Measurements from ENCODE around the gene ISM2. TPM values are rescaled to one million over a fixed set of nuclear protein-coding genes. Genes with fewer than 3 reads are reported as not detected.
A peak's percentile ranks its signal among the peaks of the same experiment; 100 is the strongest.

ISM2 gene
- total and polyA plus RNA-seq, 11 donors, result 1.3 TPM; not detected in 10

DNA sequence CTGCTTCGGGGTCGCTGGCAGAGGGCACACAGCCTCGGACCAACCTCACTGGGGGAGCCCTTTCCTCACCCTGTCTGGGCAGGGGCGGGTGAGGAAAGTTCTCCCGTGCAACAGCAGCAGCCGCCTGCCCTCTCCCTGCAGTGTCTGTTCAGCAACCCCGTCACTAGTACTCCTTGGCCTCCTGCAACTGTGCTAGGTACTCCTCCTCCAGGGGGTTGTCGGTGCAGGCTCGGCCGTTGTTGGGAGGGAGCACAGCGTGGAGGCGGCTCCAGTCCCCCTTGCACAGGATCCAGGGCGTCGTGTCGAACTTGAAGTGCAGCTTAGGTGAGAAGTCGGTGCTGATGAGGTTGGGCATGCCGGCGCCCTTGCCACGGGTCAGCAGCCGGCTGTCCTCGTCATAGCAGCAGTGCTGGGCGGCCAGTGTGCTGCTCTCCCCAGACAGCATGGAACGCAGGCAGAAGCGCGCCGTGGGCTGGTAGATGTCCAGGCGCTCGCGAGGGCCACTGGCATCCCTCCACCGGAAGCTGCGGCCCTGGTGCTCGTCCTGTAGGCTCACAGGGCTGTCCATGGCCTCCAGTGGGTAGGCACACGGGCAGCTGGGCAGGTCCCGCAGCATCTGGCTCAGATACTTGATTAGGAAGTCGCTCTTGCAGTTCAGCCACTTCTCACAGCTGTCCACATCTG is 23.0 kb downstream of the ISM2 start:
- 78 to 84% (median 80%) methylated on average over 25 to 35 of the region's 35 CpGs for WGBS, 4 donors
- Histone ChIP-seq H3K36me3 (no peaks in the 10 kb centered on the region), H3K9me3 (no peaks in the 10 kb centered on the region), H3K27ac (no peak overlapping the region), H3K27me3 (no peaks in the 10 kb centered on the region), H3K4me1 (peaks cover 0 to 5% (median 0%) of the 10 kb centered on the region in 12 donors), H3K4me3 (no peak overlapping the region)
- intact Hi-C loops (cut with DNase I), result no loop called here
- TF ChIP-seq POLR2A (IDR thresholded peaks at IDR 0.05), result no peak
- TF ChIP-seq, protein P1, sequence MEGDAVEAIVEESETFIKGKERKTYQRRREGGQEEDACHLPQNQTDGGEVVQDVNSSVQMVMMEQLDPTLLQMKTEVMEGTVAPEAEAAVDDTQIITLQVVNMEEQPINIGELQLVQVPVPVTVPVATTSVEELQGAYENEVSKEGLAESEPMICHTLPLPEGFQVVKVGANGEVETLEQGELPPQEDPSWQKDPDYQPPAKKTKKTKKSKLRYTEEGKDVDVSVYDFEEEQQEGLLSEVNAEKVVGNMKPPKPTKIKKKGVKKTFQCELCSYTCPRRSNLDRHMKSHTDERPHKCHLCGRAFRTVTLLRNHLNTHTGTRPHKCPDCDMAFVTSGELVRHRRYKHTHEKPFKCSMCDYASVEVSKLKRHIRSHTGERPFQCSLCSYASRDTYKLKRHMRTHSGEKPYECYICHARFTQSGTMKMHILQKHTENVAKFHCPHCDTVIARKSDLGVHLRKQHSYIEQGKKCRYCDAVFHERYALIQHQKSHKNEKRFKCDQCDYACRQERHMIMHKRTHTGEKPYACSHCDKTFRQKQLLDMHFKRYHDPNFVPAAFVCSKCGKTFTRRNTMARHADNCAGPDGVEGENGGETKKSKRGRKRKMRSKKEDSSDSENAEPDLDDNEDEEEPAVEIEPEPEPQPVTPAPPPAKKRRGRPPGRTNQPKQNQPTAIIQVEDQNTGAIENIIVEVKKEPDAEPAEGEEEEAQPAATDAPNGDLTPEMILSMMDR (IDR thresholded peaks at IDR 0.05), result no peak
- peak in 2 of 4 donors; percentile 14 to 16 for ATAC-seq
- no peak for DNase-seq

DNA sequence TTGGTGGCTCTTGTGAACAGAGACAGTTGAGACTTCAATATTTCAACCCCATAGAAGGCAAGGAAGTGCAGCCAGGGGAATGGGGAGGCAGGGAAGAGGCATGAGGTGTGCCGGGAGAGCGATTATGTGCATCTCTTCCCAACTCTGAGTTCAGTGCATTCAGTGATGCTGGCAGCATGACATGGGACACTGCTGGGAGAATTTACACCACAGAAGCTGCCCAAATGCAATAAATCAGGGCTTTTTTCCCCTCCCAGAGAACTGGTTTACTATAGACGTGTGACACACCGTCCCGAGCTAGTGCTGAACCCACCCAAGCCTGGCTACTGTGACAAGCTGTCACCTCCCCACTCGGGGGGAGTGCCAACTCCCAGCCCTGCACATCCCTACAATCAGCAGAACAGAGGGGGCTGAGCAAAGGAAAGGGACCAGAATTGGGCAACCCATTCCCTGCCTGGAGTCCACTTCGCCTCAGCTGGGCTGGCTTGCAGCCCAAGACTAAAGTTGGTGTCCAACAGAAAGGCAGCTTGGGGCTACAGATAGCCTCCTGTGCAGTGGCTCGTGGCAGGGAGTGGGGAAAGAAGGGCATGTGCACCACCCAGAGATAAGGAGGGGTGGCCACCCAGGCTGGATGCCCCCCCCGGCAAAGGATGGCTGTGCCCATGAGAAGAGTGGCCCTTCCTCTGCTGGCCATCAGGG is 24.0 kb downstream of the ISM2 start:
- no peak for TF ChIP-seq POLR2A (IDR thresholded peaks at IDR 0.05)
- TF ChIP-seq, protein P1 (IDR thresholded peaks at IDR 0.05), result no peak
- ATAC-seq, result peak in 2 of 4 donors; percentile 14 to 38
- WGBS, 4 donors, result 57 to 69% (median 60%) methylated on average over 8 to 9 of the region's 9 CpGs
- no peaks in the 10 kb centered on the region for H3K27me3 ChIP-seq
- DNase-seq, result no peak
- H3K9me3 ChIP-seq, result no peaks in the 10 kb centered on the region
- intact Hi-C loops (cut with DNase I), result no loop called here
- H3K4me3 ChIP-seq, result no peak overlapping the region
- H3K4me1 ChIP-seq, result peaks cover 0 to 5% (median 0%) of the 10 kb centered on the region in 12 donors
- H3K27ac ChIP-seq, result no peak overlapping the region
- H3K36me3 ChIP-seq, result peaks cover 0 to 9% (median 4%) of the 10 kb centered on the region in 9 donors

DNA sequence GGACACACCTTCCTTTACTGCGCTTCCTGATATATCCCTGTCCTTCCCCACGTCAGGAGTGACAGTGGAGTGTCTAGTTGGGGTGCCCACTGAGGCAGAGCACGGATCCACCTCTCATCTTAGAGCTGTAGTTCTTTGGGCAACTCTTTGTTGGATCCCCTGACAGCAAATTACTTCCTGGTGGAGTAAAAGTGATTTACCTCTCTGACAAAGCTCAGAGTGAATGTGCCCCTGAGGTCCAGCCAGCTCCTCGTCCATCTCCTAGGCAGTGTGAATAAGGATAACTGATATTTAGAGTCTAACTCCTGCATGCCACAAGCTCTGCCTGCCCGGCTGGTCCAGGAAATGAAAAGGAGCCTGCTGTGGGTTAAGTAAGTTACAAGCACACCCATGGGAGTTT is 24.7 kb downstream of the ISM2 start:
- H3K4me1 ChIP-seq, result peaks cover 0 to 5% (median 0%) of the 10 kb centered on the region in 12 donors
- intact Hi-C loops (cut with DNase I), result no loop called here
- H3K36me3 ChIP-seq, result peaks cover 0 to 16% (median 11%) of the 10 kb centered on the region in 9 donors
- ATAC-seq (no peak), DNase-seq (no peak)
- no peaks in the 10 kb centered on the region for H3K9me3 ChIP-seq
- 62 to 73% (median 66%) methylated on average over 5 of the region's 5 CpGs for WGBS, 4 donors
- H3K4me3 ChIP-seq, result no peak overlapping the region
- TF ChIP-seq, protein P1 (IDR thresholded peaks at IDR 0.05), result no peak
- TF ChIP-seq POLR2A (IDR thresholded peaks at IDR 0.05), result no peak
- no peaks in the 10 kb centered on the region for H3K27me3 ChIP-seq
- H3K27ac ChIP-seq, result no peak overlapping the region

DNA sequence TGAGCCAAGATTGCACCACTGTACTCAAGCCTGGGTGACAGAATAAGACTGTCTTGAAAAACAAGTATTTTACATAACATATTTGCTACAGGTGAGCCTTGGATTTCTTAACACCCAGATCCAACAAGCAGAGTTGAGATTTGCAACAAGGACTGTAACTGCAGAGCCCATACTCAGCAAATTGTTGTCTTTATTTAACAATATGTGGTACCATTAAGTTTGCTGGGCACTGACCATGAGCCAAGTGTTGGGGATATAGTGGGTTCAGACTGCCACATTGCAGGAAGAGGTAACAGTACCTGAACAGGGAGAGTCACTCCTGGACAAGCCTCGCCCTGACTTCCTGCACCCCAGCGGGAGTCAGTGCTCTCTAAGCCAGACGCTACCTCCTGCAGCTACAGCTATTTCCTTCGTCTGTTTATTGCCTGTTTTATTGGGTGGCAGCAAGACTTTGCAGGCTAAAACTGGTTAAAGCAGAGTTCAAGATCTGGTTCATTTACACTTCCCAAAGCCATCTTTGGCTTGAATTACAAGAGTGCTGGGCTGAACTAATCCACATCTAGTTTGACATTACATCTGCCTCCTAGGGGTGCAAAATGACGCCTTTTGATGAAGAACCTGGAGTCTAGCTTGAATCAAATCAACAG is 28.3 kb downstream of the ISM2 start:
- 80 to 92% (median 90%) methylated on average over 4 to 5 of the region's 5 CpGs for WGBS, 4 donors
- Histone ChIP-seq H3K9me3 (no peaks in the 10 kb centered on the region), H3K36me3 (peaks cover 8 to 52% (median 47%) of the 10 kb centered on the region in 9 donors), H3K27me3 (no peaks in the 10 kb centered on the region), H3K4me1 (peaks cover 0 to 5% (median 0%) of the 10 kb centered on the region in 12 donors), H3K4me3 (no peak overlapping the region), H3K27ac (no peak overlapping the region)
- ATAC-seq (no peak), DNase-seq (no peak)
- intact Hi-C loops (cut with DNase I), result no loop called here
- no peak for TF ChIP-seq POLR2A (IDR thresholded peaks at IDR 0.05)
- TF ChIP-seq, protein P1 (IDR thresholded peaks at IDR 0.05), result no peak
